OCI-LY7 (cell line): ENCODE data around the gene PRSS50. TPM values are rescaled to one million over a fixed set of nuclear protein-coding genes. Genes with fewer than 3 reads are reported as not detected.

Source experiments
- BruUV-seq: library from RNA; stranded (reverse); fragments of 400-500 nt; replicated peaks from 2 replicates; lab custom pipeline; 2021; lab: Mats Ljungman, UMichigan
- CTCF ChIA-PET: fragments of 300-600 bp; sonication (Branson Sonifier 250); formaldehyde crosslinking; loops from one replicate; lab custom pipeline; 2022; ENCODE audit warnings: antibody characterized with exemption; ENCODE audit not compliant: unreplicated experiment; lab: Charles Lee
- POLR2A ChIA-PET: fragments of 300-600 bp; sonication (Branson Sonifier 250); formaldehyde crosslinking; loops from one replicate; lab custom pipeline; 2022; ENCODE audit warnings: antibody characterized with exemption; lab: Charles Lee
- DNase-seq: peaks from one replicate; pipeline ENCODE4 v3.0.0-alpha.2; 2015; ENCODE audit warnings: low spot score
- H2AFZ ChIP-seq: fragments of 200-600 bp; sonication (generic), shearing (Covaris generic); 2 replicates; pipeline ENCODE4 v1.6.1; 2014; ENCODE audit warnings: mild to moderate bottlenecking, antibody characterized with exemption, low read length, moderate library complexity
- H3K27ac ChIP-seq: fragments of 200-600 bp; sonication (generic); 2 replicates; pipeline ENCODE4 v1.5.1; 2014; ENCODE audit warnings: mixed run types, low read depth, mild to moderate bottlenecking, moderate library complexity, low read length, inconsistent platforms; ENCODE audit not compliant: poor library complexity, severe bottlenecking
- H3K36me3 ChIP-seq: fragments of 200-600 bp; sonication (generic); 2 replicates; pipeline ENCODE4 v1.6.1; 2014; ENCODE audit warnings: mild to moderate bottlenecking, antibody characterized with exemption, low read length, moderate library complexity, mixed read lengths; ENCODE audit not compliant: insufficient read depth
- H3K4me1 ChIP-seq: fragments of 200-600 bp; sonication (generic); 2 replicates; pipeline ENCODE4 v1.5.1; 2014; ENCODE audit warnings: mild to moderate bottlenecking, low read length; ENCODE audit not compliant: insufficient read depth, poor library complexity, severe bottlenecking
- H3K4me2 ChIP-seq: fragments of 200-600 bp; sonication (generic); 2 replicates; pipeline ENCODE4 v1.6.1; 2014; ENCODE audit warnings: mild to moderate bottlenecking, low read length
- H3K4me3 ChIP-seq: fragments of 200-600 bp; sonication (generic); 2 replicates; pipeline ENCODE4 v1.5.1; 2014; ENCODE audit warnings: mild to moderate bottlenecking, low read depth, low read length; ENCODE audit not compliant: poor library complexity, severe bottlenecking
- H3K79me2 ChIP-seq: fragments of 200-600 bp; sonication (generic); 2 replicates; pipeline ENCODE4 v1.6.1; 2016; ENCODE audit warnings: low read depth, mild to moderate bottlenecking, low read length, moderate library complexity, mixed read lengths; ENCODE audit not compliant: insufficient read depth
- H3K9me2 ChIP-seq: fragments of 200-600 bp; sonication (generic); 2 replicates; pipeline ENCODE4 v1.6.1; 2016; ENCODE audit warnings: mild to moderate bottlenecking, low read length, mixed read lengths; ENCODE audit not compliant: insufficient read depth
- H3K9me3 ChIP-seq: fragments of 200-600 bp; sonication (generic); 2 replicates; pipeline ENCODE4 v1.6.1; 2014; ENCODE audit warnings: mild to moderate bottlenecking, mixed run types, low read length, mixed read lengths
- H4K20me1 ChIP-seq: fragments of 200-600 bp; sonication (generic); 2 replicates; pipeline ENCODE4 v1.6.1; 2014; ENCODE audit warnings: mild to moderate bottlenecking, antibody characterized with exemption, low read length, moderate library complexity, mixed read lengths; ENCODE audit not compliant: insufficient read depth
- EZH2phosphoT487 ChIP-seq: fragments of 200-600 bp; sonication (generic); IDR thresholded peaks from 2 replicates; pipeline ENCODE4 v1.6.1; 2018; ENCODE audit warnings: low read depth, borderline replicate concordance, mild to moderate bottlenecking, mixed run types, antibody characterized with exemption, low read length, moderate library complexity, mixed read lengths
- intact Hi-C: fragments of 100-400 bp; cut with micrococcal nuclease; formaldehyde crosslinking; loops from one replicate; pipeline ENCODE4 v1.10.0; 2022; ENCODE audit not compliant: unreplicated experiment
- total RNA-seq, 2 experiments: library from RNA; depleted of rRNA in 1 of 2; stranded (reverse); fragments of >200 nt in 1 of 2; shearing (Covaris generic) in 1 of 2; gene quantifications; 2 replicates each; pipeline ENCODE4 v1.2.3, GENCODE V29; 2014 to 2022
- TF ChIP-seq, protein P1 (sequence below): fragments of 200-600 bp; sonication (generic); conservative IDR thresholded peaks from 2 replicates; pipeline ENCODE4 v1.5.1; 2014; ENCODE audit warnings: mild to moderate bottlenecking, antibody characterized with exemption, low read length, moderate library complexity, mixed read lengths

The PRSS50 gene
- total RNA-seq, 2 experiments from 2014 or later = not detected

- CTCF ChIA-PET = no interaction called here
- no TSS peak for BruUV-seq
- Histone ChIP-seq H3K9me2 (no peaks in the 10 kb centered on the region), H3K4me2 (no peak overlapping the region), H3K4me1 (no peaks in the 10 kb centered on the region), H3K4me3 (no peak overlapping the region), H4K20me1 (no peaks in the 10 kb centered on the region), H3K27ac (no peak overlapping the region), H3K79me2 (no peaks in the 10 kb centered on the region), H3K36me3 (no peaks in the 10 kb centered on the region), H3K9me3 (no peaks in the 10 kb centered on the region), H2AFZ (no peak overlapping the region)
- POLR2A ChIA-PET = no interaction called here
- no peak for TF ChIP-seq EZH2phosphoT487
- TF ChIP-seq, protein P1, sequence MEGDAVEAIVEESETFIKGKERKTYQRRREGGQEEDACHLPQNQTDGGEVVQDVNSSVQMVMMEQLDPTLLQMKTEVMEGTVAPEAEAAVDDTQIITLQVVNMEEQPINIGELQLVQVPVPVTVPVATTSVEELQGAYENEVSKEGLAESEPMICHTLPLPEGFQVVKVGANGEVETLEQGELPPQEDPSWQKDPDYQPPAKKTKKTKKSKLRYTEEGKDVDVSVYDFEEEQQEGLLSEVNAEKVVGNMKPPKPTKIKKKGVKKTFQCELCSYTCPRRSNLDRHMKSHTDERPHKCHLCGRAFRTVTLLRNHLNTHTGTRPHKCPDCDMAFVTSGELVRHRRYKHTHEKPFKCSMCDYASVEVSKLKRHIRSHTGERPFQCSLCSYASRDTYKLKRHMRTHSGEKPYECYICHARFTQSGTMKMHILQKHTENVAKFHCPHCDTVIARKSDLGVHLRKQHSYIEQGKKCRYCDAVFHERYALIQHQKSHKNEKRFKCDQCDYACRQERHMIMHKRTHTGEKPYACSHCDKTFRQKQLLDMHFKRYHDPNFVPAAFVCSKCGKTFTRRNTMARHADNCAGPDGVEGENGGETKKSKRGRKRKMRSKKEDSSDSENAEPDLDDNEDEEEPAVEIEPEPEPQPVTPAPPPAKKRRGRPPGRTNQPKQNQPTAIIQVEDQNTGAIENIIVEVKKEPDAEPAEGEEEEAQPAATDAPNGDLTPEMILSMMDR = no peak
- intact Hi-C loops = no loop called here
- no peak for DNase-seq
Measured at GRCh38 chr3:46681387-46681786, 36.3 kb downstream of the PRSS50 start.

GRCh38 chr3:46680298-46680826 is 37.3 kb downstream of the PRSS50 start:
- Histone ChIP-seq H3K9me2 (no peaks in the 10 kb centered on the region), H3K9me3 (no peaks in the 10 kb centered on the region), H2AFZ (no peak overlapping the region), H3K79me2 (no peaks in the 10 kb centered on the region), H3K36me3 (no peaks in the 10 kb centered on the region), H3K4me1 (no peaks in the 10 kb centered on the region), H3K4me2 (no peak overlapping the region), H4K20me1 (no peaks in the 10 kb centered on the region), H3K4me3 (no peak overlapping the region), H3K27ac (no peak overlapping the region)
- CTCF ChIA-PET = no interaction called here
- POLR2A ChIA-PET = no interaction called here
- TF ChIP-seq, protein P1 = no peak
- TF ChIP-seq EZH2phosphoT487 = no peak
- no peak for DNase-seq
- intact Hi-C loops = no loop called here
- no TSS peak for BruUV-seq

- Histone ChIP-seq H3K9me2 (no peaks in the 10 kb centered on the region), H3K9me3 (no peaks in the 10 kb centered on the region), H3K4me2 (no peak overlapping the region), H4K20me1 (no peaks in the 10 kb centered on the region), H2AFZ (no peak overlapping the region), H3K4me1 (no peaks in the 10 kb centered on the region), H3K4me3 (no peak overlapping the region), H3K79me2 (no peaks in the 10 kb centered on the region), H3K27ac (no peak overlapping the region), H3K36me3 (no peaks in the 10 kb centered on the region)
- ChIA-PET POLR2A (no interaction called here), CTCF (no interaction called here)
- no TSS peak for BruUV-seq
- TF ChIP-seq EZH2phosphoT487 = no peak
- TF ChIP-seq, protein P1 = no peak
- no peak for DNase-seq
- intact Hi-C loops = no loop called here
Measured at GRCh38 chr3:46679681-46680080, 38.0 kb downstream of the PRSS50 start.
